GM15510 (cell line): Measurements from ENCODE around the gene RPS27L.
A peak's percentile ranks its signal among the peaks of the same experiment; 100 is the strongest.

ENCODE experiments used
- POLR2A ChIP-seq: IDR thresholded peaks from 3 replicates; pipeline ENCODE4 v1.6.1; 2011; ENCODE audit warnings: borderline replicate concordance; ENCODE audit not compliant: insufficient read length; ENCODE audit errors: extremely low read depth

Gene RPS27L

DNA sequence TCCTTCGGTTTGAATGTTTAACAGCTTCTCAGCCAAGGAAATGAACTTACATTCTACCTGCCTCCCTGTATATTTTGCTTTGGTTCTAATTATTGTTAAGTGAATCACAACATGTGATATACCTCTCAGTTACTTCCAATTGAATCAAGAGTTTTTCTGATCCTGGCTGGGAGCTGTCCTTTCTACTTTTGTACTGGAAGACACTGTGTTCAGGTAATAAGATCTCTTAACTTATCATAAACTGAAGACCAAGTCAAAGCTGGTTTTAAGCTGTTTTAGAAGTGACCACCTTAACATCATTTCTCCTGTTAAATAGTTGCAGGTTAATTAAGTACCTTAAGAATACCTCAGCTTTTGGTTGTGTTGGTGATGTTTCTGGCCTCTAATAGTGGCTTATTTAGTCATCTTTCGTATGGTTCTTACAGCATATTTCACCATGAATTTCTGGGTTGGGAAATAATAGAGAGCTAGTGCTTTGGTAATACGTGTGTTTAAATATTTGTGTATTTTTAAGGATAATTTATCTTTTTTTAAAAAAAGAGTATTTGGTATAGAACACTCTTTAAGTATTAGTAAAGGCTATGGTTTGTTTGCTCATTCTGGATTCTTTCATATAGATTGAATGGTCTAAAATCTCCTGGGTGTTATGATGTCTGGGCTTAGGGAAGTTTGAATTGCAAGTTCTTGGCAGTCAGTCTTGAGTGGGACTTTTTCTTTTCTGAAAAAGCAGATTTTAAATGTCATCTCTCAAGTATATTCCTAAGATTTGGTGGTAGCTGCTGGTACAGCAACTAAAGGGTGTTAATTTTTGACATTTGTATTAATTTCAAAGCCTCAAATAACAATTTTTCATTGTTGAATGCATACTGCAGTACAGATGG is 33.7 kb upstream of the RPS27L start:
- no peak for TF ChIP-seq POLR2A

DNA sequence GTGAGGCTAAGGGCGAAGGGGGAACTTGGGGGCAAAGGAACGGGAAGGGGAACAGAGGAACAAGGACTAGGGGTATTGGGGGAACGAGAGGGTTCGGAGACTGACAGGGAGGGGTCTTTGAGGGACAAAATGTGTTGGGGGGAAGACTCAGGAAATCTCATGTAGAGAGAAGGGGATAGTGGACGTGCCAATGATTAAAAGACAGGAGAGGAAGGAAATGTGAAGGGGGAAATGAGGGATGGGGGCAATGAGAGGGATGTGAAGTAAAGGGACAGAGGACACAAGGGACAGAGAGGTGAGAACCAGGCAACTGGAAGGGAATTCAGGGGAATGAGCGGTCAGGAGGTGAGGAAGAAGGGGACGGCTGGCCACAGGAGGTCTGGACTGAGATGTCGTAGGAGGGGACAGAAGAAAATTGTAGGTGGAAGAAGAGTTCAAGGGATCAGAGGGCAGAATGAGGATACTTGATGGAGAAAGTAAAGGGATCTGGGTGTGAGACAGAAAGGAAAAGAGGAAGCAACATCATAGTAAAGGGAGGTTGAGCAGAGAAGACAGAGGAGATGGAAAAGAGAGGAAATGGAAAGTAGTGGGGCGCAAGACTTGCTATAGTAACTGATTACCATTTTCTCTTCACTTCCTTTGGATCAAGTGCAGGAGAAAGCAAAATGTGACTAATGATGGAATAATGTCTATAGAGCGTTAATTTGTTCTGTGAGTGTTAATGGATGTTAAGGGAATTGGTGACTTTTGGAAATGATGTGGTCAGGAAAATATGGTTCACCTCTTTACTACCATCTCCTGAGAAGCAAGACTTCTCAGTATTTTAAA is 32.9 kb upstream of the RPS27L start:
- no peak for TF ChIP-seq POLR2A

DNA sequence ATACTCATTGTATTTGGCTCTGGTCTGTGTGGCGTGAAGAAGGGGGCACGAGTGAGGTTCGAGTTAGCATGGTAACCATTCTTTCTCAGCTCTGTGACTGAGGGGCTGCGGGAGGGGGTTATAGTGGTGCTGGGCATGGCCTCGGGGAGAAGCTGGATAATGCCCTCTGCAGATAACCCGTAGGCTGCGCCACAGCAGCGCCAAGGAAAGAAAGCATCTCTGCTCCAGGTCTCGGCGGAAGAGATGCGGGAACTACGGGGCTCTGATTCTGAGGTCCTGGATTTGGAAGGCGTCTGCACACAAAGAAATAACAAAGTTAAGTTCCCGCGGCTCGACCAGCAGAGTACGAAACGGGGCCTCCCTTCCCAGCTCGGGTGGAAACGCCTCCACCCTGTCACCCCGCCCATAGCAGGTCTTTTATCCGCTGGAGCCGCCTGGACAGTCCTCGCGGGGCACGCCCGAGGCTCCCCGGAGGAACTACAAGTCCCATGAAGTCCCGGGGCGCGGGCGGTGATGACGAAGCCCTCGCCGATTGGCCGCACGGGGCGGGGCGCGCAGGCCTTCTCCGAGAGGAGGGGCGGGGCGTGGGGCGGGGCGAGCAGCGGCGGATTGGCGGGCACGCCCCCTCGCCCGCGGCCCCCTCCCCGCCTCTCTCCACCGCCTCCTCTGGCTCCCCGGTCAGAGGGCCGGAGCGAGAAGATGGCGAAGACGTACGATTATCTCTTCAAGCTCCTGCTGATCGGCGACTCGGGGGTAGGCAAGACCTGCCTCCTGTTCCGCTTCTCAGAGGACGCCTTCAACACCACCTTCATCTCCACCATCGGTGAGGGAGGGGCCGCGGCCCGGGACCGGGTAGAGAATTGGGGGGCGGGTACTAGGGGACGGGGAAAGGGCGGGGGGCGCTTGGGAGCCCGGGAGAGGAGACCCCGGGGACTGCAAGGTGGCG is 31.9 kb upstream of the RPS27L start, which contains the start of gene RAB8B:
TSS of gene RAB8B (plus strand) at position 681 of the 946 bp plus-strand sequence. CDS start at position 700, 19 bp downstream.
- TF ChIP-seq POLR2A, result peak; percentile 72

DNA sequence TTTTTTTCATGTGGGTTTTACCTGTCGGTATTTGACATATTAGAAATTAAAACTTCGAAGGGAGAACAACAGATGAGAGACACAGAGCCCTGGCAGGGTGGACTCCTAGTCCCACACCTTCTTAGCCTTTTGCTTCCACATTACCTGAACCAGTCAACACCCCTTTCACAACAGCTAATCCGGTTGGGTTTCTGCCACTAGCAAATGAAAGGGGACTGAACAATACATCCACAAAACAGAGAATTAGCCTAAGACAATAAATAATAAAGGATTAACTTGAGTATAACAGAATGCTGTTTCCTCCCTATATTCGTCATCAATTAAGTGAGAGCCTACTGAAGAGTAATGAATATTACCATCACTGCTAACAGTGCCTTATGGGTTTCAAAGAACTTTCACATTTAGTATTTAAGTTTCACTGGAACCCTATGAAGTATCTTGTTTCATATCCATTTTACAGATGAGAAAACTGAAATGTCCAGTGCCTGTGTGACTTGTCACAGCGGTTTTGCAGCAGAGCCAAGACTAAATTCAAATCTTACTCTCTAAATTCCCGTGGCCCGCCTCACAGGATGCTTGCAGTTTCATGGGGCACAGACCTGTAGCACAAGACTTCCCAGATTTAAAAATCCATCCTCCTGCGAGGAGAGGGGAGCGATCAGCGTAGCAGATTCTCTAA is 31.1 kb upstream of the RPS27L start:
- no peak for TF ChIP-seq POLR2A

DNA sequence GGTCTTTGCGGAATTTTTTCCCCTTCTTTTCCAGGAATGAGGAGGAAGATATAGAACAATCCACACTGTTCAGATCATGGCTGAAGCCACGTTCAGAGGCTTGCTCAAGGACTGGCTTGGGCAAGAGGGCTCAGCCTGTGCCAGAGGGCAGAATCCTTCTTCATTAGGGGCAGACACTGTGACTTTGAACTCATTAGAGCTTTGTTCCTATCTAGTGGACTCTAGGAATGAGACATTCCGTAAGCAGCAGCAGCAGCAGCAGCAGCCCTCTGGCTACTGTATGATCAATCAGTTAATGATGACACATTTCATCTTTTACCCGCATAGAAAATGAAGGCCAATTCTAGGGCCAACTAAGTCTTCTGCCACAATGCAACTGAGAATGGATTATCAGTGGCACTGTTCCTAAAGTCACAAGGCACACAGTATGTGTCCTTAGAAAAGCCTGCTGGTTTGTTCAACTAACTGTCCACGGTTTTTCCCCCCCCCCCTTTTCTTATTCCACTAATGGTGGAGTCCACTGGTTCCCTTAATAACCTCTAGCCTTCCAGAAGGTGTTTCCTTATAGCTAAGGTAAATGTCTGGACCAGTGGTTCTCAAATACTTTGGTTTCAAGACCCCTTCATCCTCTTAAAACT is 30.4 kb upstream of the RPS27L start:
- TF ChIP-seq POLR2A, result no peak

DNA sequence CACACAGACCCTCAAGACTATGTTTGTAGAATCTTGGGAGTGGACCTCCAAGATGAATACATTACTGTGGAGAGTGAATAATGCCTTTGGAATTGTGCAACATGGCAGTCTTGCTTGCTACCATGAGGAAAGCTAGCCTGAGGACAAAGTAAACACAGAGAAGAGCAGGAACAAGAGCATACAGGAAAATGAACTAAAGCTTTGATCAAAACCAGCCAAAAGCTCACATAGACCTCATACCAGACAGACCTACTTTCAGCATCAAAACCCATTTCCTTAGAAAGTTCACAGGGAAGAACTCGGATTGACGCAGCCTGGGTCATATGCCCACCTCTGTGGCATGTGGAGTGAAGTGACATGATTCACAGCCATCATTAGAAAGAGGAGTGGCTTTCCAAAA is 28.8 kb upstream of the RPS27L start:
- TF ChIP-seq POLR2A, result no peak

DNA sequence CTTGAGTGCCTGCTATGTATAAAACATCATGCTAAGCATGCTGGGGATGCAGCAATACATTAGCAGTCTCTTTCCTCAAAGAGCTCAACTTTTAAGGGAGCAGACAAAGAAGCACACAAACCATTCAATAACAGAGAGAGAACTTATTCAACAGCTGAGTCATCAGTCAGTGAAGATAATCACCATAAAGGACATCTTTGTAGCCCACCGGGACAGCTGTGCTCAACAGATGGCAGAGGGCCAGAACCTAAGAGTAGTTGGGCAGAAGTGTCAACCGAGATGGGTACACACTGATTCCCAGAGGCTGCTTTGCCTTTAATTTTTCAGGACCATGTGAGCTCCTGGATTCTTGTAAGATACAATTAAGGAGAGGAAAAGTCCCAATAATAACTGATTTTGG is 27.9 kb upstream of the RPS27L start:
- no peak for TF ChIP-seq POLR2A

DNA sequence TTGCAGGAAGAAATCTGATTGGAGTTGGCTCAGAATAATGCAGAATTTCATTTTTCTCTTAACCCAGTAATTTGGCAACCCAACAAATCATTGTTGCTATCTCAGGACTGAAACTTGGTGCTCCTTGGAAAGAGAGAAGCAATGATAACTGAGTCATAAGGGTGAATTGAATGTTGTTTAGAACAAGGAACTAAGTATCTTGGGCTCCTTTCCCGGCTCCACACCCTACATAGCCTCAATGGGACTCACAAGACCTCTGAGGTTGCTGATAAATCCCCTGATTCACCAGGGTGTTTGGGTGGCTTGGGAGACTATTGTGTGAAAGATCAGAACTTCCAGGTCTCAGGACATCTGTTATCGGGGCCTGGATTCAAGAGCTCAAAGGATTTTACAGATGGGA is 24.4 kb upstream of the RPS27L start:
- TF ChIP-seq POLR2A, result no peak

DNA sequence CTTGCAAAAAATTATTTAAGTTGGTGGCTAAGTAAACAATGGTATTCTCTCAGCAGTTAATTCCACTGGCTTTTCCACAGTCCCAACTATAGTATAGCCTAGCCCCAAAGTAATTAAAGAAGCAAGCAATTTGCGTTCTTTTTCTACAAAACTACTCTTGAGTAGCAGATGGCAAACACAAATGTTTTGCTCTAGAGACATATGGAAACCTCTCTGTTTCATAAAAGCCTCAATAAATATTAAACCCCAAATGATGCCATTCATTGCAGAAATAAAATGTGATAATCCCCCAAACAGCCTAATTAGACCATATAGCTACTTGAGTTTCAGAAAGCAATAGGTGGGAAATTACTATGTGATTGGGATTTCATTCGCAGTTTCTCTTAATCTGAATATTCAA is 23.5 kb upstream of the RPS27L start:
- TF ChIP-seq POLR2A, result no peak

DNA sequence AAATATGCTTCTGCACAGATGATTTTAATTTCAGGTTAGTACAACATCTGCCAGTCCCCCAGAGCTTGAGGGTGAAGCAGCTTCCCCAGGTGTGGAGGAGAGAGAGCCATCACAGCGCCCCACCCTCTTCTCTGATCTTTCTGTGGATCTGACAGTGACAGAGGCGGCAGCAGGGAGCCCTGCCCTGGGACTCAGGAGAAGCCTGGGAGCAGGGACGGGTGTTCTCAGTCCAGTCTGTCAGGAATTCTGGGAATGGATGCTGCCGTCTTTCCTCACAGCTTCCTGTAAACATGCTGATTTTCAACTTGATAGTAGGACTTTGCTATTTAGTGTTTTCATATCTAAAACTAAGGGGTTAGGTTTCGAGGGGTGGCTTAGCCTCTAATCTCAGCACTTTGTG is 20.8 kb upstream of the RPS27L start:
- TF ChIP-seq POLR2A, result no peak

DNA sequence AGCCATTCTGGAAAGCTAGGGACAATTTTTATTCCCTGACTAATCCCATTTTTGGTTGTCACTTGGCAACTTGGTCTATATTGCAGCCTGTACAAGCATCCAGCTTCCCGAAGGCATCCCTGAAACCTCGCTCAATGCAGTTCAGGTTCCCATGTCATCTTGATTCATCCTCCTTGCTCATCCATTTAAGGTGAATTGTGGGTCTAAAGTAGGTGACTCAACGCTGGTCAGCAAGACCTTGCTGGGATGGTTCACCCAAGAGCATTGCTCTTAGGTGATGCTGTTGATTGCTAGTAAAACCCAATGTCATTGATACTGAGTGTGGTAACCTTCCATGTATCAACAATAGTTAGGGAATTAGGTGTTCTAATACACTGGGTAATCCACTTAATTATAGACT is 19.0 kb upstream of the RPS27L start:
- no peak for TF ChIP-seq POLR2A

DNA sequence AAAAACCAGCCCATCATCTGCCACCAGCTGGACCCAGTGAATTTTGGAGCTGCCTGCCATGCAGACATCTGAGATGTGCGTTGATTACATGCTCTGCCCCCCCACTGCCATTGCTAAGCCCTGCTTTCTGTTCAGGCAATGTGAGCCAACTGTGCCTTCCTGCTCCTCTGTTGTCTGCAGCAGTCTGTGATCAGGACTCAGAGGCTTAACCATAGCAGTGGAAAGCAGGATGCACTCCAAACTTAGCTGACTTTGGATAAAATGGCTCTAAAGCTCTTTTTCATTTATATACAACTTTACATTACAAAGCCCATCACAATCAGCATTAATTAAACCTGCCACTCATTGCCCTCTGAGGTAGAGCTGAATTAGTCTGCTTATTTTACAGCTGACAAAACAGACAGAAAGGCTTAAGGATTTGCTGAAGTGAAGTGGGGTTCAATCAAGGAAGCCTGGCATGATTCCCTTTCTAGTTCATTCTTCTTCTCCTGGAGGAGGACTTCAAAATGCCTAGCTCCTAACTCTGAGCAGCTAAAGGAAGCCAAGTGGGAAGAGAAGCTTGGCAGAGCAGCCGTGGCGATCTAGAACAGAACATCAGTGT is 15.7 kb upstream of the RPS27L start:
- no peak for TF ChIP-seq POLR2A

DNA sequence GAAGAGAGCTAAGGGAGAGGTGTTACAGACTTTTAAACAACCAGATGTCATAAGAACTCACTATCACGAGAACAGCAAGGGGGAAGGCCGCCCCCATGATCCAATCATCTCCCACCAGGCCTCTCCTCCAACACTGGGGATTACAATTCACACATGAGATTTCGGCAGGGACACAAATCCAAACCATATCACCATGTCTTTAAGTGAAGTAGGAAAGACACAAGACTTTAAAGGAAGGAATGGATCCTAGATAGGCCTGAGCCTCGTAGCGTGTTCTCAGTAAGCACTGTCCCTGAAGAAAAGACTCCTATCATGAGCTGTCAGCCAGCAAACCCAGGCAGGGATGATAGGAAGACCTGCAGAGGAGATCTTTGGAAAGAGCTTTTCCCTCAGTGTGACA is 15.1 kb upstream of the RPS27L start:
- TF ChIP-seq POLR2A, result no peak
